ENCODE measurements around the gene DCAF12.

Gene DCAF12

GRCh38 chr9:34085581-34086500, 40.7 kb downstream of the DCAF12 start:
- no peak for ATAC-seq
- TF ChIP-seq, protein P1, sequence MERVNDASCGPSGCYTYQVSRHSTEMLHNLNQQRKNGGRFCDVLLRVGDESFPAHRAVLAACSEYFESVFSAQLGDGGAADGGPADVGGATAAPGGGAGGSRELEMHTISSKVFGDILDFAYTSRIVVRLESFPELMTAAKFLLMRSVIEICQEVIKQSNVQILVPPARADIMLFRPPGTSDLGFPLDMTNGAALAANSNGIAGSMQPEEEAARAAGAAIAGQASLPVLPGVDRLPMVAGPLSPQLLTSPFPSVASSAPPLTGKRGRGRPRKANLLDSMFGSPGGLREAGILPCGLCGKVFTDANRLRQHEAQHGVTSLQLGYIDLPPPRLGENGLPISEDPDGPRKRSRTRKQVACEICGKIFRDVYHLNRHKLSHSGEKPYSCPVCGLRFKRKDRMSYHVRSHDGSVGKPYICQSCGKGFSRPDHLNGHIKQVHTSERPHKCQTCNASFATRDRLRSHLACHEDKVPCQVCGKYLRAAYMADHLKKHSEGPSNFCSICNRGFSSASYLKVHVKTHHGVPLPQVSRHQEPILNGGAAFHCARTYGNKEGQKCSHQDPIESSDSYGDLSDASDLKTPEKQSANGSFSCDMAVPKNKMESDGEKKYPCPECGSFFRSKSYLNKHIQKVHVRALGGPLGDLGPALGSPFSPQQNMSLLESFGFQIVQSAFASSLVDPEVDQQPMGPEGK (CRISPR knock-in tag; IDR thresholded peaks at IDR 0.05; ENCODE audit: borderline replicate concordance), result no peak
- TF ChIP-seq BACH2 (CRISPR knock-in tag; IDR thresholded peaks at IDR 0.05; ENCODE audit: borderline replicate concordance) (no peak), POU6F1 (CRISPR knock-in tag; IDR thresholded peaks at IDR 0.05; ENCODE audit: borderline replicate concordance, low read depth) (no peak), TSHZ2 (CRISPR knock-in tag; IDR thresholded peaks at IDR 0.05) (no peak), RARB (CRISPR knock-in tag; IDR thresholded peaks at IDR 0.05) (no peak), TCF4 (CRISPR knock-in tag; IDR thresholded peaks at IDR 0.05; ENCODE audit: borderline replicate concordance) (no peak), ZFP30 (CRISPR knock-in tag; IDR thresholded peaks at IDR 0.05) (no peak), ZNF565 (CRISPR knock-in tag; conservative IDR thresholded peaks at IDR 0.05; ENCODE audit: low read depth) (no peak), CSDC2 (CRISPR knock-in tag; IDR thresholded peaks at IDR 0.05) (no peak), ZFP3 (CRISPR knock-in tag; IDR thresholded peaks at IDR 0.05) (no peak), ESRRG (CRISPR knock-in tag; IDR thresholded peaks at IDR 0.05) (no peak), ZC3H10 (CRISPR knock-in tag; IDR thresholded peaks at IDR 0.05) (no peak), SNAI2 (CRISPR knock-in tag; IDR thresholded peaks at IDR 0.05) (no peak), OSR1 (CRISPR knock-in tag; IDR thresholded peaks at IDR 0.05) (no peak), ZNF8 (CRISPR knock-in tag; IDR thresholded peaks at IDR 0.05) (no peak), GLIS3 (CRISPR knock-in tag; IDR thresholded peaks at IDR 0.05) (no peak), ISL1 (CRISPR knock-in tag; IDR thresholded peaks at IDR 0.05) (no peak)
- TF ChIP-seq, protein P2, sequence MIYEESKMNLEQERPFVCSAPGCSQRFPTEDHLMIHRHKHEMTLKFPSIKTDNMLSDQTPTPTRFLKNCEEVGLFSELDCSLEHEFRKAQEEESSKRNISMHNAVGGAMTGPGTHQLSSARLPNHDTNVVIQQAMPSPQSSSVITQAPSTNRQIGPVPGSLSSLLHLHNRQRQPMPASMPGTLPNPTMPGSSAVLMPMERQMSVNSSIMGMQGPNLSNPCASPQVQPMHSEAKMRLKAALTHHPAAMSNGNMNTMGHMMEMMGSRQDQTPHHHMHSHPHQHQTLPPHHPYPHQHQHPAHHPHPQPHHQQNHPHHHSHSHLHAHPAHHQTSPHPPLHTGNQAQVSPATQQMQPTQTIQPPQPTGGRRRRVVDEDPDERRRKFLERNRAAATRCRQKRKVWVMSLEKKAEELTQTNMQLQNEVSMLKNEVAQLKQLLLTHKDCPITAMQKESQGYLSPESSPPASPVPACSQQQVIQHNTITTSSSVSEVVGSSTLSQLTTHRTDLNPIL (CRISPR knock-in tag; IDR thresholded peaks at IDR 0.05; ENCODE audit: low read depth), result no peak

DNA sequence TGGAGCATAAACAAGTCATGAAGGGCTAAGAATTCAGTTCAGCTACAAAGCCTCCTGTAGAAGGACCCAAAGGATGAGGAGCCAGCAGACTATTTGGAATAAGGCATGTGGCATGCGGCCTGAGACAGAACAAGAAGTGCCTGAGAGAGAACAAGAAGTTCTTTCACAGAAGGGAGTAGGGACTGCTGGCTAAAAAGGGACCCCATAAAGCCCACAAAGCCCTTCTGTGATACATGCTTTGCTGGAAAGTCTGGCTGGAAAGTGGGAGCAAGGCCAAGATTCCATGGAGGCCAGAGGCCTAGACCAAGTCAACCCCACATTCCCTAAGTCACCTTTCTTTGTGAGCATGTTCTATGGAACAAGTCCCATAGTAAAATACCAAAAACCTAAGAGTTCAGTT, 41.9 kb downstream of the DCAF12 start:
- ATAC-seq, result peak; percentile 28; the same call in 1 of the 3 replicates
- TF ChIP-seq PPARA (CRISPR knock-in tag; IDR thresholded peaks at IDR 0.05; ENCODE audit: borderline replicate concordance) (no peak), ZFP3 (CRISPR knock-in tag; IDR thresholded peaks at IDR 0.05) (no peak), RARB (CRISPR knock-in tag; IDR thresholded peaks at IDR 0.05) (no peak), ZFP30 (CRISPR knock-in tag; IDR thresholded peaks at IDR 0.05) (no peak), ZNF8 (CRISPR knock-in tag; IDR thresholded peaks at IDR 0.05) (no peak), OSR1 (CRISPR knock-in tag; IDR thresholded peaks at IDR 0.05) (no peak), CSRNP3 (CRISPR knock-in tag; IDR thresholded peaks at IDR 0.05) (no peak), POU6F1 (CRISPR knock-in tag; IDR thresholded peaks at IDR 0.05; ENCODE audit: borderline replicate concordance, low read depth) (no peak), ISL1 (CRISPR knock-in tag; IDR thresholded peaks at IDR 0.05) (no peak)
- TF ChIP-seq, protein P2 (CRISPR knock-in tag; IDR thresholded peaks at IDR 0.05; ENCODE audit: low read depth), result no peak

All from SK-N-SH treated with all-trans-retinoic acid at 6 μM for 48 hours (cell line).